G401.6 (cell line): ENCODE data around the gene DSCAM.
A peak's percentile ranks its signal among the peaks of the same experiment; 100 is the strongest.

Experiments
- FAIRE-seq: peaks from 2 replicates; lab custom pipeline; 2012; peaks lifted over from hg19 to GRCh38; lab: Jason Lieb, UNC

Gene DSCAM

GRCh38 chr21:40164905-40165772 is 681.8 kb downstream of the DSCAM start:
- FAIRE-seq: no peak

DNA sequence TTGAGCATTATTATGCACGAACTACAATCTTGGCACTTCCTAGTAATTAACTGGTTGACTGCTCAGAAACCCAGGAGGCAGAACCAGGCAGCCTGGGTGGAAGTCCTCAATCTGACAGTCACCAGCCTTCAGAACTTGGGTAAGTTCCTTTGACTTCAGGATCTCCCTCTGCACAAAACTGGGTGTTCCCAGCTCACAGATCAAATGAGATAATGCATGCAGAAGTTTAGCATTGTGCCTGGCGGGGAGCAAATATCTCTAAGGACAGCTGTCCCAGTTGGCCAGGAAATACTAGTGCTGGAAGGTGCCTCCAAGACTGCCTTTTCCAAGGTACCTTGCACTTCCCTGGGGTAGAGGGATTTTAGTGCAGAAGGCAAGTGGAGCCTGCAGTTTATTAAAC is 684.9 kb downstream of the DSCAM start:
- no peak for FAIRE-seq

GRCh38 chr21:40160911-40161310 is 686.0 kb downstream of the DSCAM start:
- no peak for FAIRE-seq

GRCh38 chr21:40158366-40158765 is 688.6 kb downstream of the DSCAM start:
- no peak for FAIRE-seq

DNA sequence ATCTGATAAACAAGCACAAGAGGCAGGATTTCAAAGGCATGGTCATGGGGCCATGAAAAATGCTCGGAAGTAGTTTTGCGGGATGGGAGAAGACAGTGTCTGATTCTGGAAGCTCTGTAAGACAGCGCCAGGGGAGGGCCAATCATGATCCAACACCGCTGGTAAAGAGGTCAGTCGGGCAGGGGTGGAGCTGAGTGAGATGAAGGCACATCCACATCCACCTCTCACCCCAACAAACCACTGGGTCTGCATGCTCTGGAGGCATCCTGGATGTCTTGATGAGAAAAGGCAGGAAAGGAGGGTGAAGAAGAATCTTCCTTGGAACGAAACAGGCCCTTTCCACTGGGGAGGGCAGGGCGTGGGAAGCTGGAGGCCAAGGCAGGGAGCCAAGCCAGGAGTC is 691.4 kb downstream of the DSCAM start:
- no peak for FAIRE-seq

DNA sequence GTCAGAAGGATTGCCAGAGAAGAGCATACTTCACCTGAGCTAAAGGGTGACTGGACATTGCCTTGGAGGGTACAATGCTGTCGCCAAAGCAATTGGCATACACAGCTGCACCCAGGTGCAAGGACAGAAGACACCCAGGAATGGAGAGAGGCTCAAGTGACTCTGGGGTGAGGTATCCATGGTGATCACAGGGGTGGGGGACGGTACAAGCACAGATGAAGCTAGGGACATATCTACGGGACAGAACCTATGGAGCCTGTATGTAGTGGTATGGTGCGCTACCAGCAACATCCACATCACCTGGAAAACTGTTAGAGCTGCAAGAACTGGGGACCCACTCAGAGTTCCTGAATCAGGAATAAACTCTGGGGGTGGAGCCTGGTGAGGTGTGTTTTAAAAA is 693.6 kb downstream of the DSCAM start:
- no peak for FAIRE-seq

- FAIRE-seq: no peak
Observed at GRCh38 chr21:40152476-40152875, 694.5 kb downstream of the DSCAM start.

- no peak for FAIRE-seq
Observed at GRCh38 chr21:40151611-40152010, 695.3 kb downstream of the DSCAM start.

- no peak for FAIRE-seq
Observed at GRCh38 chr21:40146216-40146837, 700.6 kb downstream of the DSCAM start.

DNA sequence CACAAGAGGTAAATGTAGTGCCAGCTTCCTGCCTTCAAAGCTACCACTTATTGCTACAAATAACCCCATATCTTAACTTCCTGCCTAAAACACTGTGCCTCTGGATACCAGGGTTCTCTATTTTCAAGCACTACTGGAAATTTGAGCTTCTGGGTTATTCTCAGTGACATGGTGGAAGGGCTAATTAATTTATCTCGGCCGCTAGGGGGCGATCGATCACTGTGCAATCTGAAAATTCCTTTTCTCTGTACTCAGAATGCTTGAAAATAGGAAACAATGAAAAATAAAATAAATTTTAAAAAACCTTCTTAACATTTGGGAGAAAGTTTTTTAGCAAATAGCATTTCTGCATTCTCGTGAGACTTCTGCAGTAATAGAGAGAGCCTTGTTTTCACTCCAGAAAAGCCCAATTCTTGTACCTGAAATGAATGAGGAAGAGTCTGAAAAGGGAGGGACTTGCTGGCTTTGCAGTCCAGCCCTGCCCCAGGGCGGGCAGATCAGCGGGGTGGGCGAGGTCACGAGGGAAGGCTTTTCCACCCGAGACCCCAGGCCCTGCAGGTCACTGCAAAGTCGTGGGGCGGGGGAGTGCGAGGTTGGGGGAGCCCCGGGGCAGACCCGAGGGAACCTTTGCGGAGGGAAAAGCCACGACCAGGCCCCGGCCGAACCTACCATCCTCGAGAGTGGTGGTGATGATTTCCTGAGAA is 703.0 kb downstream of the DSCAM start:
- FAIRE-seq: peak; percentile 52

GRCh38 chr21:40141621-40142020 is 705.3 kb downstream of the DSCAM start:
- FAIRE-seq: no peak

- FAIRE-seq: no peak
Observed at GRCh38 chr21:40140675-40141074, 706.3 kb downstream of the DSCAM start.

- FAIRE-seq: no peak
Observed at GRCh38 chr21:40139636-40140035, 707.3 kb downstream of the DSCAM start.

DNA sequence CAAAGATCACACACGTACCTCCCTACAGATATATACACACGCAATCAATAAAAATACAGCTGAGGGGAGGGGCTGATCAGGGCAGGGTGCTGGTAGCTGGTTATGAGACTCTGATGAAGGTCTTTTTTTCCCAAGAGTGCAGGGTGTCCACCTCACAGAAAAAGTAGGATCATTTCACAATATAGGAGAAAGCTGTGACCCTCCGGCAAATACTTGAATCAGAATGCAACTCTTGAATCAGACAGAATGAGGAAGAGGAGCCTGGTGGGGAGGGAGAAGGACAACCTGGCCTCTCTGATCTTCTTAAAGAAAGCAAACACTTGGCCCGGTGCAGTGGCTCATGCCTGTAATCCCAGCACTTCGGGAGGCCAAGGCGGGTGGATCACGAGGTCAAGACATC is 710.4 kb downstream of the DSCAM start:
- FAIRE-seq: no peak

DNA sequence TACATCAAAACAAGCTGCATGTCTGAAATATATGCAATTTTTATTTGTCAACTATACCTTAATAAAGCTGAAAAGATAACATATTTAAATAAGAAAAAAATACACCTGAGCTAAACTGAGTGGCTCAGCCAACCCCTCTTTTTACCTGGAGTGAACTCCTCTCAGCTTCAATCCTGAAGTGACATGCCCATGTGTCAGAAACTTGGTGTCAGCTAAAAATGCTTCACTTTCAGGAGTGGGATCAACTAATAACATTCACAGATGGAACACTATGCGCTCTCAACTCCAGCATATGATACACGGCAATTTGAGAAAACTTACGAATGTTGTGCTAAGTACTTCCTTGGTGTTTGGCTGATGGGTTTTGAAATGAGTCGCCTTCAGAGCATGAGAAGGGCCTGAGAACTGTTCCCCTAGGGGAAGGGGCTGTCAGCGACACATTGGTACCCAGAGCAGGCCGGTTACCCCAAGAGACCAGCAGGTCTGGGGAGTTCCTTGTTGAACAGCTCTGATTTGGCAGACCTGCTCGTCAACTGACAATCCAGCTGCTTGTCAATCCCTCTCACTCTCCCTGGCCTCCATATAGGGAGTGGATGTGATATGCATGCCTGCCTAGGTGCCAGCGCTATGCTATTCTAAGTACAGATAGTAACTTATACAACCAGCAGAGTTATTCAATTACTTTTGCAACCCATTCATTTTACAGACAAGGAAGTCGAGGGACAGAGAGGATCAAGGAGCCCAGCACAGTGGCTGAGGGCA is 712.0 kb downstream of the DSCAM start:
- no peak for FAIRE-seq

GRCh38 chr21:40130476-40130875 is 716.5 kb downstream of the DSCAM start:
- FAIRE-seq: no peak

DNA sequence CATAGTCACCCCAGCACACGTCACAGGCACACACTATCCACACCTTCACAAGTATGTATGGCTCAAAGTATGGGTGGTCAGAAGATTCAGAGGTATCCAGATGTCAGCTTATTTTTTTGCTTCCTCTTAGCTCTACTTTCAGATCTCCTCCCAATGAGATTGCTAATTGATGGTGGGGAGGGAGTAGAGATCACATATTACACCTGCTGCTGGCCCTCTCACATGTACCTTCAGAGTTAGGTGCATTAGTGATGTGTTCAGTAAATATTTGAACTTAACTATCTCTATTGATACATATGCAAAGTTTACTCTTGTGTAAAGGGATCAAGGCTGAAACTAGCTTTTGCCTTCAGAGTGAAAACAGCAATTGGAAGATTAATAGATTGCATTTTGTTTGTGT is 717.1 kb downstream of the DSCAM start:
- no peak for FAIRE-seq

- no peak for FAIRE-seq
Observed at GRCh38 chr21:40128891-40129290, 718.1 kb downstream of the DSCAM start.

DNA sequence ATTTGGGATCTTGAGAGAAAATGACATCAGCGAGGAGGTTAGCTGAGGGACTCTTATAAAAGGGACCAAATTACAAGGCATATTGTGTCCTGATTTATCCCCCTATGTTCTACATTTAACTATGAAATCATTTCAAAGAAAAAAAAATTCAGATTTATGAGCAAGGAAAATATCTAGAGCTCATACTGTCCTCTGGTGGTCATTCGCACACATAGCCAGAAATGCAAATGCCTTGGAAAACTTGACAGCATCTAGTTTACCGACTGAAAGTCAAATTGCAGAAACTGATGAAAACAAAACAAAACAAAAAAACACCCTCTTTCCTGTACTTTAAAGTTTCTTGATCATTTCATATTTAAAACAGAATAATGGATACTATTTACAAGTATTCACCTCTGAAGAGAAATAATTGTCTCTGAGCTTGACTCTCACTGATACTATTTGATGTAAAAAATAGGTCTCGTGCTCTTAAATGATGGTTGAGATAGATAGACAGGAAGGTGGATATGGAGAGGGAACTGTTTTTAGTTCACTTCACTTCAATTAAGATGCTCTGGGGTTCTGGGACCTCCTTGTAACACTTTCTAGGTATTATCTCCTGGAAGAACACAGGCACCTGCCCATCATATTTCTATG is 725.9 kb downstream of the DSCAM start:
- no peak for FAIRE-seq

DNA sequence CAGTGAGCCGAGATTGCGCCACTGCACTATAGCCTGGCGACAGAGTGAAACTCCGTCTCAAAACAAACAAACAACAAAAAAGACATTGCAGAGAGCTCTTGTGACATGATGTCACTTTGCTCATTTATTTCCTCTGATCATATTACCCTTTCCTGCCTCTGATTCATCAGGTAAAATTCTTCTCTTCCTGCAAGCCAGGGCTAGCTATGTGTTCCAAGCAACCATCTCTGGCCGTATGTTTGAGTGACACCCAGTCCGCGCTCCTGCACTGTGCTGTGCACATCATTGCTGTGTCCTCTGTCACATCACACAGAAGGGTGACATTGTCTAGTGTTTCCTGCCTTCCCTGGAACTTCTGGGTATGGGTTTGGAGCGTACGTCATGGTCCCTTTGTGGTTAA is 728.4 kb downstream of the DSCAM start:
- no peak for FAIRE-seq

DNA sequence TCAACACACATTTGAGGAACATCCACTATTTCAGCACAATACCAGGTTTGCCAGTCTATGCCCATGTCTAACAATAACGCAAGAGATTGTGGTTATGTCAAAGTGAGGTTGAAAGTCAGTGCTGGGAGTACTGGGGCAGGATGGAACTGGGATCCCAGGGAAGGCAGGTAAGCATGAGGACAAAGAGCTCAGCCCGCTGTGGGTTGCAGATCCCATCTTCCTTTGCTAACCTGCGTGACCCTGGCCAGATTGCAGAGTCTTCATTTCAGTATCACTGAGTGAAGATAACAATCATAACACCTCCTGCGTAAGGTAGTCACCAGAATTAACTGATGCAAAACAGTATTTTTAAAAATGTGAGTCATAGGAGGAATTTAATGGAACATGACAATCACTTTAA is 729.7 kb downstream of the DSCAM start:
- no peak for FAIRE-seq

- no peak for FAIRE-seq
Observed at GRCh38 chr21:40115775-40116174, 731.2 kb downstream of the DSCAM start.
